ENCODE data around the gene IQSEC3.

DNA sequence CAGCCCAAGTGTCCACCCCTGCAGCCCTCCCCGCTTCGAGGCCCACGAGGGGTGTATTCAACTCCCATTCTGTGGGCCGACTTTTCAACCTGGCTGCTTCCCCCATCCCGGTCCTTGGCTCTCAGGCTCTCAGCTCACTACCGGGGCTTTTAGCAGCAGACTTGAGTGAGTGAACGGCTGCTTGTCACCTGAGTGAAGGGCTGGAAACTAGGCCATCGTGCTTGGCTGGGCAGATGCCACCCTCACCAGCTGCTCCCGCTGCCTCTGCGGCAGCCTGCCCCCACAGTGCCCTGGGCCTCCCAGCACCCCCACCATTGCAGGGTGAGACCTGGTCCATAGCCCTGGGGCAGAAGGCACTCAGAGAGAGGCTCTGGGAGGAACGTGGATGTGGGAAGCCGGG, 87.5 kb downstream of the IQSEC3 start:
- TF ChIP-seq, protein P1, sequence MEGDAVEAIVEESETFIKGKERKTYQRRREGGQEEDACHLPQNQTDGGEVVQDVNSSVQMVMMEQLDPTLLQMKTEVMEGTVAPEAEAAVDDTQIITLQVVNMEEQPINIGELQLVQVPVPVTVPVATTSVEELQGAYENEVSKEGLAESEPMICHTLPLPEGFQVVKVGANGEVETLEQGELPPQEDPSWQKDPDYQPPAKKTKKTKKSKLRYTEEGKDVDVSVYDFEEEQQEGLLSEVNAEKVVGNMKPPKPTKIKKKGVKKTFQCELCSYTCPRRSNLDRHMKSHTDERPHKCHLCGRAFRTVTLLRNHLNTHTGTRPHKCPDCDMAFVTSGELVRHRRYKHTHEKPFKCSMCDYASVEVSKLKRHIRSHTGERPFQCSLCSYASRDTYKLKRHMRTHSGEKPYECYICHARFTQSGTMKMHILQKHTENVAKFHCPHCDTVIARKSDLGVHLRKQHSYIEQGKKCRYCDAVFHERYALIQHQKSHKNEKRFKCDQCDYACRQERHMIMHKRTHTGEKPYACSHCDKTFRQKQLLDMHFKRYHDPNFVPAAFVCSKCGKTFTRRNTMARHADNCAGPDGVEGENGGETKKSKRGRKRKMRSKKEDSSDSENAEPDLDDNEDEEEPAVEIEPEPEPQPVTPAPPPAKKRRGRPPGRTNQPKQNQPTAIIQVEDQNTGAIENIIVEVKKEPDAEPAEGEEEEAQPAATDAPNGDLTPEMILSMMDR (IDR thresholded peaks at IDR 0.05; ENCODE audit: poor library complexity), result no peak
- no peak for TF ChIP-seq EZH2phosphoT487 (IDR thresholded peaks at IDR 0.05; ENCODE audit: low read depth, severe bottlenecking, unreplicated experiment)
- no peak for TF ChIP-seq EZH2 (IDR thresholded peaks at IDR 0.05; ENCODE audit: borderline replicate concordance)
